DMS 273 treated with DMSO at 0.1 percent for 48 hours (cell line): ENCODE results near the gene TLDC2.
"Not testable (repeated sequence)": the region's sequence is repeated elsewhere in the genome, so short reads cannot be mapped to it uniquely, and the experiment has no call there.

Source experiments
- DNase-seq: peaks from one replicate; lab custom pipeline; 2025; lab: John Stamatoyannopoulos, UW

Gene TLDC2

GRCh38 chr20:36916199-36916598 is 40.3 kb downstream of the TLDC2 start:
- DNase-seq: no peak

GRCh38 chr20:36917240-36917639 is 41.3 kb downstream of the TLDC2 start:
- DNase-seq: no peak

- no peak for DNase-seq
Measured at GRCh38 chr20:36917943-36918342, 42.0 kb downstream of the TLDC2 start.

- DNase-seq: peak; percentile 7
Measured at GRCh38 chr20:36919715-36920333, 43.9 kb downstream of the TLDC2 start.

GRCh38 chr20:36920334-36920730 is 44.4 kb downstream of the TLDC2 start:
- no peak for DNase-seq

- no peak for DNase-seq
Measured at GRCh38 chr20:36924167-36925045, 48.5 kb downstream of the TLDC2 start.

- DNase-seq: no peak
Measured at GRCh38 chr20:36925234-36925633, 49.3 kb downstream of the TLDC2 start.

GRCh38 chr20:36926653-36927200 is 50.8 kb downstream of the TLDC2 start:
- DNase-seq: no peak

GRCh38 chr20:36927704-36928103 is 51.8 kb downstream of the TLDC2 start:
- DNase-seq: no peak

GRCh38 chr20:36929290-36929689 is 53.4 kb downstream of the TLDC2 start:
- no peak for DNase-seq

- no peak for DNase-seq
Measured at GRCh38 chr20:36929691-36930090, 53.8 kb downstream of the TLDC2 start.

- not testable (repeated sequence) for DNase-seq
Measured at GRCh38 chr20:36932067-36932466, 56.1 kb downstream of the TLDC2 start.

GRCh38 chr20:36932476-36933426 is 56.8 kb downstream of the TLDC2 start:
- no peak for DNase-seq

GRCh38 chr20:36933571-36933970 is 57.6 kb downstream of the TLDC2 start:
- not testable (repeated sequence) for DNase-seq

GRCh38 chr20:36936341-36936740 is 60.4 kb downstream of the TLDC2 start:
- no peak for DNase-seq

GRCh38 chr20:36936761-36937401 is 60.9 kb downstream of the TLDC2 start:
- DNase-seq: not testable (repeated sequence)

- no peak for DNase-seq
Measured at GRCh38 chr20:36937402-36937770, 61.4 kb downstream of the TLDC2 start.

- no peak for DNase-seq
Measured at GRCh38 chr20:36941401-36941835, 65.5 kb downstream of the TLDC2 start.
